Measurements from ENCODE around the gene CD276.

Gene CD276

DNA sequence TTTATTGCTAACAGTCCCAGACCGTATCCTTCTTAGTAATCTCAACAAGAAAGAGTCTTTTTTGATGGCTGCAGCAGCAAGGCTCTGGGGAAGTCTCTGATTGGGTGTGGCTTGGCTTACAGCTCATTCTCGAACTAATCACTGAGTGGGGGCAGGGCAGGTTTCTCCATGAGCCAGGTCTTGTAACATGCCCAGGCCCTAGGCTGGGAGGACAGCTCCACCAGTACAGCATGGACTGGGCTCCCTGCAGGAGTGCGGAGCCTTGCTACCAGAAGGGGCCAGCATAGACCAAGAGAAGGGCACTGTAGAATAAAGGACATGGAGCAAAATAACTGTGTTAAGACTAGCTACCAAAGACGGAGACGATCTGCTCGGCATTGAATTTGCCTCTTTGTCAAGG is 7.2 kb downstream of the CD276 start:
- H3K4me3 ChIP-seq (ENCODE audit: low read length): no peak overlapping the region
- TF ChIP-seq, protein P1, sequence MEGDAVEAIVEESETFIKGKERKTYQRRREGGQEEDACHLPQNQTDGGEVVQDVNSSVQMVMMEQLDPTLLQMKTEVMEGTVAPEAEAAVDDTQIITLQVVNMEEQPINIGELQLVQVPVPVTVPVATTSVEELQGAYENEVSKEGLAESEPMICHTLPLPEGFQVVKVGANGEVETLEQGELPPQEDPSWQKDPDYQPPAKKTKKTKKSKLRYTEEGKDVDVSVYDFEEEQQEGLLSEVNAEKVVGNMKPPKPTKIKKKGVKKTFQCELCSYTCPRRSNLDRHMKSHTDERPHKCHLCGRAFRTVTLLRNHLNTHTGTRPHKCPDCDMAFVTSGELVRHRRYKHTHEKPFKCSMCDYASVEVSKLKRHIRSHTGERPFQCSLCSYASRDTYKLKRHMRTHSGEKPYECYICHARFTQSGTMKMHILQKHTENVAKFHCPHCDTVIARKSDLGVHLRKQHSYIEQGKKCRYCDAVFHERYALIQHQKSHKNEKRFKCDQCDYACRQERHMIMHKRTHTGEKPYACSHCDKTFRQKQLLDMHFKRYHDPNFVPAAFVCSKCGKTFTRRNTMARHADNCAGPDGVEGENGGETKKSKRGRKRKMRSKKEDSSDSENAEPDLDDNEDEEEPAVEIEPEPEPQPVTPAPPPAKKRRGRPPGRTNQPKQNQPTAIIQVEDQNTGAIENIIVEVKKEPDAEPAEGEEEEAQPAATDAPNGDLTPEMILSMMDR (IDR thresholded peaks at IDR 0.05; ENCODE audit: insufficient read depth, low read depth, low read length, missing control alignments): no peak
- peak; percentile 87 for DNase-seq (ENCODE audit: low read depth)

DNA sequence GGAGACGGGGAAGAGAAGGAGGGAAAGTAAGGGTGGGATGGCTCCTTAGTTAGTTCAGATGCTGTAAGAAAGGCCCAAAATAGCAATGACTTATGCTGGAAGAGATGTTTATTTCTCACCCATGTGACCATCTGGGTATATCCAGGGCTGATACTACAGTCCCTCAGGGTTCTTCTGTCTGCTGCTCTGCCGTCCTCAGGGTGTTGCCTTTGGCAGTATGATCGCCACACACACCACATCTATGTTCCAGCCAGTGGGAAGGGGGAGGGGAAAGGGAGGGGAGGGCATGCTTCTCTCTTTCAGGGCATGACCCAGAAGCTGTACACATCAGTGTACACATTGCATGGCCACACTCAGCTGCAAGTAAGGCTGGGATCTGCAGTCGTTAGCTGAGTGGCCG is 10.2 kb downstream of the CD276 start:
- no peak overlapping the region for H3K4me3 ChIP-seq (ENCODE audit: low read length)
- DNase-seq (ENCODE audit: low read depth): no peak
- TF ChIP-seq, protein P1 (IDR thresholded peaks at IDR 0.05; ENCODE audit: insufficient read depth, low read depth, low read length, missing control alignments): no peak

DNA sequence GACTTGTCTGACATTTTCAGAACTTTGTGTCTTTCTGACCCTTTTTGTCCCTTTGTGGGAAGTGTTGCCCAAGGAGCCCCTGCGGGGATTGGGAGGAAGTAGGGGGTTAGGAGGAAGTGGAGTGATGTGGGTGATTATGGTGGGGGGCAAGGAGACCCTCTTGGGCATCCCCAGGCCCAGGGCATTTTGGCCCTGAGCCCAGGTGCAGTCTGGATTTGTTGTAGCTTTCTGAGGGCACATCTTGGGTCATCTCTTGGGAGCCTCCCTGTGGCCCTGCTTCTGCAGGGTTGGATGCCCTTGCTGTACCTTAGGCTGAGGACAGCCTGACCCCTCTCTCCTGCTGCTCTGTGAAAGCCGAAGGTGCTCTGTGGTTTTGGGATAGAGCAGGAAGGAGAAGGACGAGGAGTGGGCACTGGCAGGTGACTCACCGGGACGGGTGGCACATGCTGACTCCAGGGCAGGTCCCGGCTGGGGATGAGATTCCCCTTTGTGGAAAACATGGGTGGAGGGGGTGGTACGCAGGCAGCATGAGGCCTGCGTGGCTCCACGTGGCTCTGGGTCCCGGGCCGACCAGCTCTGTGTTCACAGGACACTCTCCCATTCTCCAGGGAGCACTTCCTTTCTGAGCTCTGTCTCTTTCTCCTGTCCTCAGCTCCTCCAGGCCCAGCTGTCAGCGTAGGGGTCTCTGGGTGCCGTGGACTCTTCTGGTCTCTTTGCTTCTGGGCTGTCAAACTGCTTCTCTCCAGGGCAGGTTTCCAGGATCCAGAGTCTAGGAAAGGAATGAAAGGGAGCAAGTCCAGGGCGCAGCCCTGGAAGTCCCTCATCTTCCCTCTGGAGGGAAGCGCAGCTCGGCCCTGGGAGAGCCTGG is 11.8 kb downstream of the CD276 start:
- no peak overlapping the region for H3K4me3 ChIP-seq (ENCODE audit: low read length)
- no peak for DNase-seq (ENCODE audit: low read depth)

DNA sequence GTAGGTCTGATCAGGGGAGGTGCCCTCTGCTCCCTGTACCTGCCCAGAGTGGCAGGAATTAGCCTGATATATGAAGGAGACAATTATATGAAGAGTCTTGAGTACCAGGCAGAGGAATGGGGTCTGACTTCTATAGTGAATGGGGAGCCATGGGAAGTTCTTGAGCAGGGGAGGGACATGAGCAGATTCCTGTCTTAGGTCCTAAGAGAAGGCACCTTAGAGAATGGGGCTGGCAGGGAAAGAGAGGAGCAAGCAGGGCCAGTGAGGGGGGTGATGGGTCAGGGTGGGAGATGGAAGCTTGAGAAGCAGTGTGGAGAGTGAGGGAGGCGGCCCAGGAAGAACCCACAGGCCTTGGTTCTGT is 12.4 kb downstream of the CD276 start:
- no peak overlapping the region for H3K4me3 ChIP-seq (ENCODE audit: low read length)
- no peak for DNase-seq (ENCODE audit: low read depth)
- TF ChIP-seq, protein P1 (IDR thresholded peaks at IDR 0.05; ENCODE audit: insufficient read depth, low read depth, low read length, missing control alignments): no peak

More for the DNA sequence above, 11.8 kb downstream of the CD276 start:
- TF ChIP-seq, protein P1 (IDR thresholded peaks at IDR 0.05; ENCODE audit: insufficient read depth, low read depth, low read length, missing control alignments): no peak

DNA sequence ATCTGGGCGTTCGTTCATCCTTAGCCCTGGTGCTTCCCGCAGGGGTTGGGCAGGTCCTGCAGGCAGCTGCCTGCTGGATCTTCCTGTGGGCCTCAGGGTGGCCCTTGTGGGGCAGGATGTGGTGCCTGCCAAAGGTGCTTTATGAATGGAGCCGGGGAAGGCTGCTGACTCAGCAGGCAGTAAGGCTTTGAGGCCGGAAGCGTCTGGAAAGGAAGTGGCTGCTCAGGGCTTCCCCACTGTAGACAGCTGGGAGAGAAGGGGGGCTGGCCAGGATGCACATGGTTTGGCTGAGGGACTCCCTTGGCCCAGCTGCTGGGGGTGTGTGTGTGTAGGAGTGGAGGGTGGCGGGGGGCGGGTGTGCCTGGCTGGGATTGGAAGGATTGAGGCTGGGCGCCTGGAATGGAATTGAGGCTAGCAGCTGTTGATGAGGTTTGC is 12.9 kb downstream of the CD276 start:
- H3K4me3 ChIP-seq (ENCODE audit: low read length): no peak overlapping the region
- TF ChIP-seq, protein P1 (IDR thresholded peaks at IDR 0.05; ENCODE audit: insufficient read depth, low read depth, low read length, missing control alignments): no peak
- DNase-seq (ENCODE audit: low read depth): peak; percentile 91

DNA sequence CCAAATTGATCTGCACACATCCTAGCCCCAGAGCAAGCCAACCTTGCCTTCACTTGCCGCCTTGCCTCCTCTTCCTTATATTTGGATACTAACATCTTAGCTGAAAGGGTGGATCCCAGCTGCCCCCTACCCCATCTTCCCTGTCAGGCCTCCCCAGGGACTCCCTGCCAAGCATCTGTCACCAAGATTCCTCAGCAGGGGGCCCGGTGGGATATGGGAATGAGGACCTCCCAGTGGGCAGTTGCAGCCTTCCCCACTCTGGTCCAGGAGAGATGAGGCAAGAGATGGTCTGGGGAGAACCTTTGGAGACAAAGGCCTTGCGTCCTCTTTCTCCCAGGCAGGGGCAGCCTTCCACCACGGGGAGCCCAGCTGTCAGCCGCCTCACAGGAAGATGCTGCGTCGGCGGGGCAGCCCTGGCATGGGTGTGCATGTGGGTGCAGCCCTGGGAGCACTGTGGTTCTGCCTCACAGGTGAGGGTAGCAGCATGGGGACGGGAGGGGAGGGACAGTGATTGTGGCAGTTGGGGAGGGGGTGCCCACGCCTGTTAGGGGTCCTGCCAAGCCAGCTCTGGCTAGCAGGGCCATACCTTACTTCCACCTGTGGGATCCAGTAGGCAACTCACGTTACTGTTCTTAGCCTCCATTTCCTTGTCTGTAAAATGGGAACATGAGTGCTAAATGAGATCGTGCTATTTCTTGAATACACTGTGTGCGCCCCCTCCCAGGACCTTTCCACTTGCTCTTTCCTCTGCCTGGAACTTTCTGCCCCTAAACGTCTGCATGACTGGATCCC is 15.3 kb downstream of the CD276 start:
- TF ChIP-seq, protein P1 (IDR thresholded peaks at IDR 0.05; ENCODE audit: insufficient read depth, low read depth, low read length, missing control alignments): no peak
- DNase-seq (ENCODE audit: low read depth): no peak

More for the DNA sequence above, 15.3 kb downstream of the CD276 start:
- H3K4me3 ChIP-seq (ENCODE audit: low read length): no peak overlapping the region

Data from epithelial cell of esophagus (primary cell).